ENCODE data around the gene MYEF2.

- no peak for TF ChIP-seq CTCF (IDR thresholded peaks at IDR 0.05)
- no peak for TF ChIP-seq EZH2 (IDR thresholded peaks at IDR 0.05)
- TF ChIP-seq EZH2phosphoT487 (IDR thresholded peaks at IDR 0.05): no peak
Observed at GRCh38 chr15:48090115-48090514, 88.0 kb downstream of the MYEF2 start.

Measured in neural progenitor cell (in vitro differentiated cells).